Dedifferentiated amniotic fluid mesenchymal stem cell (primary cell): Measurements from ENCODE around the gene ENO2.
"Not testable (repeated sequence)": the region's sequence is repeated elsewhere in the genome, so short reads cannot be mapped to it uniquely, and the experiment has no call there.

Experiments used
- DNase-seq: peaks from one replicate; pipeline ENCODE4 v3.0.0-alpha.2; 2016; ENCODE audit errors: extremely low spot score

Gene ENO2

GRCh38 chr12:6914246-6914946, at the start of gene ENO2:
Gene ENO2 (plus strand): TSS chr12:6914580. CDS start chr12:6915833, 1,253 bp downstream.
- DNase-seq, result peak; percentile 56

GRCh38 chr12:6865307-6865706, 49.1 kb upstream of the ENO2 start:
- DNase-seq, result not testable (repeated sequence)

- DNase-seq, result no peak
Observed at GRCh38 chr12:6866163-6866919, 48.0 kb upstream of the ENO2 start.

- DNase-seq, result no peak
Observed at GRCh38 chr12:6866920-6867412, 47.4 kb upstream of the ENO2 start.

GRCh38 chr12:6867413-6868210, 46.8 kb upstream of the ENO2 start, which contains the start of gene TPI1:
Gene TPI1 (plus strand): TSS chr12:6867531. CDS start chr12:6867567, 36 bp downstream.
- DNase-seq, result peak; percentile 54

GRCh38 chr12:6868211-6869048, 46.0 kb upstream of the ENO2 start:
- no peak for DNase-seq

- peak; percentile 62 for DNase-seq
Observed at GRCh38 chr12:6869049-6870021, 45.0 kb upstream of the ENO2 start.

GRCh38 chr12:6870304-6870703, 44.1 kb upstream of the ENO2 start:
- DNase-seq, result not testable (repeated sequence)

GRCh38 chr12:6871052-6871957, 43.1 kb upstream of the ENO2 start:
- DNase-seq, result no peak

- DNase-seq, result peak; percentile 59
Observed at GRCh38 chr12:6872073-6873048, 42.0 kb upstream of the ENO2 start.

GRCh38 chr12:6873094-6874014, 41.0 kb upstream of the ENO2 start, which contains the start of gene SPSB2:
Gene SPSB2 (minus strand): TSS chr12:6873303. CDS start chr12:6872901, 402 bp downstream.
- peak; percentile 88 for DNase-seq

GRCh38 chr12:6874015-6874368, 40.4 kb upstream of the ENO2 start:
- DNase-seq, result not testable (repeated sequence)

- not testable (repeated sequence) for DNase-seq
Observed at GRCh38 chr12:6879824-6880223, 34.6 kb upstream of the ENO2 start.

- no peak for DNase-seq
Observed at GRCh38 chr12:6883252-6883651, 31.1 kb upstream of the ENO2 start.

- DNase-seq, result no peak
Observed at GRCh38 chr12:6883683-6884082, 30.7 kb upstream of the ENO2 start.

GRCh38 chr12:6884539-6884938, 29.8 kb upstream of the ENO2 start:
- no peak for DNase-seq
